Endothelial cell (in vitro differentiated cells): ENCODE measurements around the gene SETD2. TPM values are rescaled to one million over a fixed set of nuclear protein-coding genes. Genes with fewer than 3 reads are reported as not detected.

Experiments
- DNase-seq: peaks from one replicate; pipeline ENCODE4 v3.0.0; 2021; ENCODE audit warnings: low spot score
- H3K27ac Mint-ChIP-seq: one replicate; pipeline ENCODE4 v1.8.0; 2021; ENCODE audit warnings: mixed read lengths, inconsistent platforms; ENCODE audit not compliant: unreplicated experiment
- H3K27me3 Mint-ChIP-seq: one replicate; pipeline ENCODE4 v1.8.0; 2021; ENCODE audit warnings: mild to moderate bottlenecking, moderate library complexity, mixed read lengths, inconsistent platforms; ENCODE audit not compliant: unreplicated experiment
- H3K36me3 Mint-ChIP-seq: one replicate; pipeline ENCODE4 v1.8.0; 2021; ENCODE audit warnings: mild to moderate bottlenecking, low read depth, mixed read lengths, inconsistent platforms; ENCODE audit not compliant: unreplicated experiment
- H3K4me1 Mint-ChIP-seq: one replicate; pipeline ENCODE4 v1.8.0; 2021; ENCODE audit warnings: mild to moderate bottlenecking, mixed read lengths, inconsistent platforms; ENCODE audit not compliant: unreplicated experiment
- H3K4me3 Mint-ChIP-seq: one replicate; pipeline ENCODE4 v1.8.0; 2021; ENCODE audit warnings: mild to moderate bottlenecking, mixed read lengths, inconsistent platforms; ENCODE audit not compliant: unreplicated experiment
- H3K9me3 Mint-ChIP-seq: one replicate; pipeline ENCODE4 v1.8.0; 2021; ENCODE audit warnings: mixed read lengths, inconsistent platforms; ENCODE audit not compliant: unreplicated experiment
- total RNA-seq: library from RNA; stranded (reverse); fragmentation: NEBNext Ultra II Directional; extraction: Animal tissue kit (Norgen Biotek cat#: 25700); gene quantifications from one replicate; pipeline ENCODE4 v1.2.1, GENCODE V29; 2021; ENCODE audit not compliant: unreplicated experiment
- TF ChIP-seq, protein P1 (sequence below): fragments of 200-600 bp; sonication (generic); IDR thresholded peaks from one replicate; pipeline ENCODE4 v1.5.0; 2021; ENCODE audit warnings: antibody characterized with exemption; ENCODE audit not compliant: unreplicated experiment

The SETD2 gene
- total RNA-seq, 1 donor from 2014 or later, result 51.4 TPM

DNA sequence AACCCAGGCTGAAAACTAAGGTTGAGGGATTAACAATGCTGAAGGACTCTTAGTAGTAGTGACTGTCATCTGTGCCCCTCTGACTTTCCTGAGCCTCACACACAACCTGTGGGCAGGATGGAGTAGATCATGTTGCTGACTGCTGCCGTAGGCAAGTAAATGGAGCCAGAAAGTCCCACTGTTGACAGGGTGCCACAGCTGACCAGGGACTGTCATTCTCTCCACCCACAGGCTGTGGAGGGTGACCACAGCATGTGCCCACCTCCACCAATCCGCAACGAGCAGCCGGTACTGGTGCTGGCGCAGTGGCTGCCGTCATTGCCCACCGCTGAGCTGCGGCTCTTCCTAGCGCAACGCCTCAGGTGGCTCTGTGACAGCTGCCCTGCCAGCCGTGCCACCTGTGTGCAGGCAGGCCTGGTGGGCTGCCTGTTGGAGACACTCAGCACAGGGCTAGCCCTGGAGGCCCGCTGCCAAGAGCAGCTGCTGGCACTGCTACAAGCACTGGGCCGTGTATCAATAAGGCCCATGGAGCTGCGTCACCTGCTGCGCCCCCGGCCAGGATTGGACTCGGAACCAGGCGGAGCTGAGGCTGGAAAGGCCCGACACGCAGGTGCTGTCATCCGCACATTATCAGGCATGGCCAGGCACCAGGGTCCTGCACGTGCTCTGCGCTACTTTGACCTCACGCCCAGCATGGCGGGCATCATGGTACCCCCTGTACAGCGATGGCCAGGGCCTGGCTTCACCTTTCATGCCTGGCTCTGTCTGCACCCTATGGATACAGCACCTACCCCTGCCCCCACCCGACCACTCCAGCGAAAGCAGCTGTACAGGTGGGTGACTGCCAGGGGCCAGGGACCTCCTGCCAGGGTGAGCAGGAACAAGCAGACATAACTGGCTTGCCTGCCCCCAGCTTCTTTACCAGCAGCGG is 168.8 kb downstream of the SETD2 start:
- no peak overlapping the region for H3K4me3 Mint-ChIP-seq
- DNase-seq, result no peak
- peaks cover 31% of the 10 kb centered on the region for H3K36me3 Mint-ChIP-seq
- TF ChIP-seq, protein P1, sequence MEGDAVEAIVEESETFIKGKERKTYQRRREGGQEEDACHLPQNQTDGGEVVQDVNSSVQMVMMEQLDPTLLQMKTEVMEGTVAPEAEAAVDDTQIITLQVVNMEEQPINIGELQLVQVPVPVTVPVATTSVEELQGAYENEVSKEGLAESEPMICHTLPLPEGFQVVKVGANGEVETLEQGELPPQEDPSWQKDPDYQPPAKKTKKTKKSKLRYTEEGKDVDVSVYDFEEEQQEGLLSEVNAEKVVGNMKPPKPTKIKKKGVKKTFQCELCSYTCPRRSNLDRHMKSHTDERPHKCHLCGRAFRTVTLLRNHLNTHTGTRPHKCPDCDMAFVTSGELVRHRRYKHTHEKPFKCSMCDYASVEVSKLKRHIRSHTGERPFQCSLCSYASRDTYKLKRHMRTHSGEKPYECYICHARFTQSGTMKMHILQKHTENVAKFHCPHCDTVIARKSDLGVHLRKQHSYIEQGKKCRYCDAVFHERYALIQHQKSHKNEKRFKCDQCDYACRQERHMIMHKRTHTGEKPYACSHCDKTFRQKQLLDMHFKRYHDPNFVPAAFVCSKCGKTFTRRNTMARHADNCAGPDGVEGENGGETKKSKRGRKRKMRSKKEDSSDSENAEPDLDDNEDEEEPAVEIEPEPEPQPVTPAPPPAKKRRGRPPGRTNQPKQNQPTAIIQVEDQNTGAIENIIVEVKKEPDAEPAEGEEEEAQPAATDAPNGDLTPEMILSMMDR, result no peak
- peaks cover 8% of the 10 kb centered on the region for H3K27me3 Mint-ChIP-seq
- peaks cover 6% of the 10 kb centered on the region for H3K4me1 Mint-ChIP-seq
- H3K27ac Mint-ChIP-seq, result no peak overlapping the region
- no peaks in the 10 kb centered on the region for H3K9me3 Mint-ChIP-seq

DNA sequence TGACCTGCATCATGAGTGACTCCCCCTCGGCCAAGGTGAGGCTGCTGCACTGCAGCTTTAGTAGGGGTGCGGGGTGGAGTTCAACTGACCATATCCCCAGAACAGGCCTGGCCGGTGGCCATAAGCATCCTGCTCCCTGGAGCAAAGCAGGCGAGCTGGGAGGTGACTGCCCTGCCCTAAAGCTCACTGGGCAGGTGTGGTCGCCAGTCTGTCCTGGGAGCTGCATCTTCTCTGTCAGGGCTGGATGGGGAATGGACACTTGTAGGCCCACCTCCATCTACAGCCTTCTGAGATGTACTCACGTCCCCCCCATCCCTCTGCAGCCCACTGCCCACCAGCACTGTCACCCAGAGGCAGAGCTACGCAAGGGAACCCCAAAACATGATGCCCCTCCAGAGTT is 169.9 kb downstream of the SETD2 start:
- no peak for DNase-seq
- TF ChIP-seq, protein P1, result no peak
- no peak overlapping the region for H3K27ac Mint-ChIP-seq
- H3K36me3 Mint-ChIP-seq, result peaks cover 35% of the 10 kb centered on the region
- H3K4me3 Mint-ChIP-seq, result no peak overlapping the region
- H3K27me3 Mint-ChIP-seq, result peaks cover 8% of the 10 kb centered on the region
- H3K4me1 Mint-ChIP-seq, result peaks cover 13% of the 10 kb centered on the region
- no peaks in the 10 kb centered on the region for H3K9me3 Mint-ChIP-seq

DNA sequence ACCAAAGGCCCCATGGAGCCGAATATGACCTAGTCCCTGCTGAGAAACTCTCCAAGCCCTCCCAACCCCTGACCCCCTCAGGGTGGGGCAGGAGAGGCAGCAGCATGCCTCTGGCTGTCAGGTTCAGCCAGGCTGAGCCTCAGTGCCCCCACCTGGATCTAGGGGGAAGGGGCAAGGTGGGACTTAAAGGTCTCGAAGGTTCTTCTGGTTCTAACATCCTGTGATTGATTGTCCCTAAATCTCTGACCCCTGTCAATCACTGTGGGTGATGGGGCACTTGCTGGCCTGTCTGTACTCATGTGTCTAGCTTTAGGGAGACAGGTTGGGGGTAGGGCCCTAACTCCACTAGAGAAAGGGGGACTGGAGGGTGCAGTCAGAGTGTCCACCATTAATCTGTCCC is 170.6 kb downstream of the SETD2 start:
- Mint-ChIP-seq H3K9me3 (no peaks in the 10 kb centered on the region), H3K36me3 (peaks cover 34% of the 10 kb centered on the region), H3K4me1 (peaks cover 19% of the 10 kb centered on the region), H3K27ac (no peak overlapping the region), H3K27me3 (peaks cover 7% of the 10 kb centered on the region), H3K4me3 (no peak overlapping the region)
- TF ChIP-seq, protein P1, result no peak
- DNase-seq, result no peak

DNA sequence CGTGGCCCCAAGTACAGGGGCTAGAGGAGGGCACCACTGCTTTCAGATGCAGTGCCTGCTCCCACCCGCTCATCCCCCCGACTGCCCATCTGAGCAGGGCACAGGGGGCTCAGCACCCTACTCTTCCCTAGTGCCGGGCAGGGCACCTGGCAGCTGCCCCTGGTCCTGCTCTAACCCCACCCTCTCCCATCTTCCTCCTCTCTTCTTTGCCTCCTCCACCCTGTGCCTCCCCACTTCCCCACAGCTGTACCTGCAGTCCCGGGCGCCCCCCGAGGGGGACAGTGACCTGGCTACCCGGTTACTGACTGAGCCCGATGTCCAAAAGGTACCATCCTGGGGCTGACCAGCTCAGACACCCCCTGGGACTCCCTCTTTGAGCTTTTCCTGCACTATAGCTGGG is 171.7 kb downstream of the SETD2 start:
- Mint-ChIP-seq H3K36me3 (peaks cover 28% of the 10 kb centered on the region), H3K4me3 (no peak overlapping the region), H3K9me3 (no peaks in the 10 kb centered on the region), H3K4me1 (peaks cover 26% of the 10 kb centered on the region), H3K27me3 (peaks cover 4% of the 10 kb centered on the region), H3K27ac (no peak overlapping the region)
- no peak for DNase-seq
- TF ChIP-seq, protein P1, result no peak
